Measurements from ENCODE around the gene KRR1.

Gene KRR1

GRCh38 chr12:75542942-75543341 is 31.5 kb upstream of the KRR1 start:
- DNase-seq (ENCODE audit: extremely low read depth, low read depth), result no peak
- no peak overlapping the region for H3K4me3 ChIP-seq (replicated peaks; ENCODE audit: low read depth, low read length)
- TF ChIP-seq CTCF (IDR thresholded peaks at IDR 0.05; ENCODE audit: low read depth, low read length, missing control alignments), result no peak

DNA sequence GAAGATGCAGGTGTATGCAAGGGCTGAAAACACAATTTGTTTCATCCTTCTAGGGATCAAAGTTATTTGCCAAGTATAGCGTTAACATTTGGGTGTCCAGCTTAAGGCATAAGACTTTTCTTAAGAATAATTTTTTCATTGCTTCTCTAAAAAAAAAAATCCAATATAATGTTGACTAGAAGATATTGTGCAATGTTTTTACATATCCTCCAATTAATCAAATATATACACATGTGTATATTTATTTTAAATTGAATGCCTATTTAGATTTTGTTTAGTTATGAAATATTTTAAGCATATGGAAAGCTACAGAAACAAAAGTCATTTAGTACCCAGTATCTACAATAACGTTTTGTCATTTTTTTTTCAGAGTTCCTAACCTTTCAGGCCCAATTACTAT is 28.5 kb upstream of the KRR1 start:
- DNase-seq (ENCODE audit: extremely low read depth, low read depth), result no peak
- no peak for TF ChIP-seq CTCF (IDR thresholded peaks at IDR 0.05; ENCODE audit: low read depth, low read length, missing control alignments)
- no peak overlapping the region for H3K4me3 ChIP-seq (replicated peaks; ENCODE audit: low read depth, low read length)

- no peak overlapping the region for H3K4me3 ChIP-seq (replicated peaks; ENCODE audit: low read depth, low read length)
- DNase-seq (ENCODE audit: extremely low read depth, low read depth), result no peak
- TF ChIP-seq CTCF (IDR thresholded peaks at IDR 0.05; ENCODE audit: low read depth, low read length, missing control alignments), result no peak
Measured at GRCh38 chr12:75533239-75533638, 21.8 kb upstream of the KRR1 start.

GRCh38 chr12:75529826-75530225 is 18.4 kb upstream of the KRR1 start:
- DNase-seq (ENCODE audit: extremely low read depth, low read depth), result no peak
- no peak for TF ChIP-seq CTCF (IDR thresholded peaks at IDR 0.05; ENCODE audit: low read depth, low read length, missing control alignments)
- H3K4me3 ChIP-seq (replicated peaks; ENCODE audit: low read depth, low read length), result no peak overlapping the region

- no peak for DNase-seq (ENCODE audit: extremely low read depth, low read depth)
- no peak for TF ChIP-seq CTCF (IDR thresholded peaks at IDR 0.05; ENCODE audit: low read depth, low read length, missing control alignments)
Measured at GRCh38 chr12:75529316-75529715, 17.9 kb upstream of the KRR1 start.

DNA sequence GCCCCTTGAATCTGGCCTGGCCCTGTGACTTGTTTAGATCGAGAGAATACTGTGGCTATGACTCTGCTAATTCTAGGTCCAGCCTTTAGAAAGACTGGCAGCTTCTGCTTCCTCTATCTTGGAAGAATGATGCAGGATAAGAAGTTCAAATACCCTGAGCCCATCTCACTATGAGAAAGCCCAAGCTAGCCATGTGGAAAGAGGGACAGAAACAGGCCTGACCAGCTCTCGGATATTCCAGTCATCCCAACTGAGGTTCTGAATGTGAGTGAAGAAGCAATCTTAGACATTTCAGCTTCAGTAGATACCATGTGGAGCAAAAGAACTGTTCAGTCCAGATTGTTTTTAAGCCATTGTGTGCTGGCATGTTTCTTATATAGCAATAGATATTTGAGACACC is 17.3 kb upstream of the KRR1 start:
- TF ChIP-seq CTCF (IDR thresholded peaks at IDR 0.05; ENCODE audit: low read depth, low read length, missing control alignments), result no peak
- H3K4me3 ChIP-seq (replicated peaks; ENCODE audit: low read depth, low read length), result no peak overlapping the region
- DNase-seq (ENCODE audit: extremely low read depth, low read depth), result no peak

More at GRCh38 chr12:75529316-75529715, 17.9 kb upstream of the KRR1 start:
- no peak overlapping the region for H3K4me3 ChIP-seq (replicated peaks; ENCODE audit: low read depth, low read length)

DNA sequence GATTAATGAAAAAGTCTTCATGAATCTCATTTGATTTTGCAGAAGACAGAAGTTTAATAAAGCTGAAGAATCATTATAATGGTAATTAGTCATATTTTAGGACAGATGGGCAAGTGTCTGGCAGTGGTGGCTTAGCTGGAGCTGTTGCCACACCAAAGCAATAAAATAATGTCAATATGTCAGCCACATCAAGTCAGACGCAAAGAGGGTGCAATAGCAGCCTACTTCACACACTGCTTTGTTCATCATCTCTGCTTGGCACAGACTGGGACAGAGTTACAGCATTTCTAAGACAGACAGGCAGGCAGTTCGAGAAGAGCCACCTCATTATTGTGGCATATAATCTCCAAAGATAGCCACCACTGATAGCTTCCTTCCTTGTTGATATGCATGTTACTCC is 16.9 kb upstream of the KRR1 start:
- H3K4me3 ChIP-seq (replicated peaks; ENCODE audit: low read depth, low read length), result no peak overlapping the region
- no peak for DNase-seq (ENCODE audit: extremely low read depth, low read depth)
- no peak for TF ChIP-seq CTCF (IDR thresholded peaks at IDR 0.05; ENCODE audit: low read depth, low read length, missing control alignments)
